Hepatocyte (in vitro differentiated cells): ENCODE results near the gene MST1R. TPM values are rescaled to one million over a fixed set of nuclear protein-coding genes. Genes with fewer than 3 reads are reported as not detected.

ENCODE experiments used
- DNase-seq: peaks from one replicate; pipeline ENCODE4 v3.0.0-alpha.2; 2016; ENCODE audit warnings: low spot score
- H2AFZ ChIP-seq: fragments of 200-600 bp; sonication (generic); 2 replicates; pipeline ENCODE4 v1.6.0; 2016; ENCODE audit warnings: antibody characterized with exemption, mild to moderate bottlenecking
- H3K27ac ChIP-seq: fragments of 200-600 bp; sonication (generic); 2 replicates; pipeline ENCODE4 v1.5.1; 2016; ENCODE audit warnings: mild to moderate bottlenecking
- H3K27me3 ChIP-seq: fragments of 200-600 bp; sonication (generic); 2 replicates; pipeline ENCODE4 v1.6.1; 2016
- H3K36me3 ChIP-seq: fragments of 200-600 bp; sonication (generic); replicated peaks from 2 replicates; pipeline ENCODE4 v1.5.1; 2016; ENCODE audit warnings: low read depth; ENCODE audit not compliant: insufficient read depth
- H3K4me1 ChIP-seq: fragments of 200-600 bp; sonication (generic); 2 replicates; pipeline ENCODE4 v1.5.1; 2016; ENCODE audit warnings: mild to moderate bottlenecking, moderate library complexity; ENCODE audit not compliant: insufficient read depth
- H3K4me2 ChIP-seq: fragments of 200-600 bp; sonication (generic); 2 replicates; pipeline ENCODE4 v1.6.0; 2016
- H3K4me3 ChIP-seq: fragments of 200-600 bp; sonication (generic); 2 replicates; pipeline ENCODE4 v1.5.1; 2016; ENCODE audit warnings: mild to moderate bottlenecking
- H3K79me2 ChIP-seq: fragments of 200-600 bp; sonication (generic); 2 replicates; pipeline ENCODE4 v1.6.0; 2017; ENCODE audit warnings: mild to moderate bottlenecking
- H3K9me2 ChIP-seq: fragments of 200-600 bp; sonication (generic); replicated peaks from 2 replicates; pipeline ENCODE4 v1.6.0; 2017; ENCODE audit warnings: mild to moderate bottlenecking; ENCODE audit not compliant: insufficient read depth
- H3K9me3 ChIP-seq: fragments of 200-600 bp; sonication (generic); 2 replicates; pipeline ENCODE4 v1.5.1; 2016; ENCODE audit warnings: low read depth, mild to moderate bottlenecking
- H4K20me1 ChIP-seq: fragments of 200-600 bp; sonication (generic); 2 replicates; pipeline ENCODE4 v1.6.0; 2016; ENCODE audit warnings: mild to moderate bottlenecking; ENCODE audit not compliant: insufficient read depth, poor library complexity, severe bottlenecking
- EZH2 ChIP-seq: fragments of 200-600 bp; sonication (generic); IDR thresholded peaks from 2 replicates; pipeline ENCODE4 v1.6.1; 2016; ENCODE audit warnings: antibody characterized with exemption, mild to moderate bottlenecking, borderline replicate concordance
- EZH2phosphoT487 ChIP-seq: fragments of 200-600 bp; sonication (generic); IDR thresholded peaks from one replicate; pipeline ENCODE4 v1.6.1; 2018; ENCODE audit warnings: antibody characterized with exemption, mild to moderate bottlenecking, low read depth, moderate library complexity; ENCODE audit not compliant: unreplicated experiment, severe bottlenecking
- WGBS: methylation state at CpG from one replicate; pipeline ENCODE4 v1.1.6; 2016; ENCODE audit warnings: low lambda C conversion rate; ENCODE audit errors: missing lambda C conversion rate; 5-methylcytosine and 5-hydroxymethylcytosine counted together
- polyA plus RNA-seq: library from polyadenylated mRNA; unstranded; fragments of >200 nt; fragmentation: Nextera tagmentation; extraction: Ambion mirVana; gene quantifications from 2 replicates; pipeline ENCODE4 v1.2.1, GENCODE V29; 2016
- total RNA-seq: library from RNA; depleted of rRNA; stranded (reverse); fragments of >200 nt; gene quantifications from 2 replicates; pipeline ENCODE4 v1.2.3, GENCODE V29; 2014
- TF ChIP-seq, protein P1 (sequence below): fragments of 200-600 bp; sonication (generic); IDR thresholded peaks from 2 replicates; pipeline ENCODE4 v1.5.1; 2016; ENCODE audit warnings: antibody characterized with exemption, mild to moderate bottlenecking; ENCODE audit not compliant: poor library complexity

The MST1R gene
- total and polyA plus RNA-seq, 2 experiments from 2014 or later: 5.3 to 8.7 TPM

DNA sequence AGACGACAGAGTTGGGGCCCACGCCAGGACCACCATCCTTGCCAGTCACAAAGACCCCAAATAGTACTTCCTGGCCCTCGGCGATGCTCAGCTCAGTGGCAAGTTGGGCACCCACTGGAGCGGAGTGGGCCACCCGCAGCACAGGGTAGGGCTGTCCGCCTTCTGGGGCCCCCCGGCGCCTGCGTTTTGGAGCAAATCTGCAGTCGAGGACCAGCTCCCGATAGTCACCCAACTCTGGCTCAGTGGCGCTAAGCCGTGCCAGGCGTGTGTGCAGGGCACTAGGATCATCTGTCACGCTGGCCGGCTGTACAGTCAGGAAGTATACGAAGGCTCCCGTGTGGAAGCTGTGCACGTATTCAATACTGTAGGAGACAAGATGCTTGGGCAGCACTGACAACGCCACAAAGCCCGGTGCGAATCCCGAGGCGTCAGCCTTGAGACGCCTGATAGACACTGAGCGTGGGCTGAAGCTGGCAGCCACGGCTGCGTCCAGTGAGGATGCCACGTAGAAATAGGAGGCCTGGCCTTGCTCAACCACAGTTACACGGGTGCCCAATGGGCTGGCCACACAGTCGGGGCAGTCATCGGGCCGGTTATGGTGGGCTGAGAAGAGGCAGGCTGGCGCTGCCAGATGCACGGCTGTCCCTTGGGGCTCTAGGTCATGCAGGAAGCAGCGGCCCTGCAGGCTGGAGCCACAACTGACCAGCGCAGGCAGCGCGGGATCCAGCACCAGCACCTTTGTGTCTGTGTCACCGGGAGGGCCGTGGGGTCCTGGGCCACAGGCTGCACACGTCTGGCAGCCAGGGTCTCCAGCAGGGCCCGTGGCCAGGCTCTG, 945 bp downstream of the MST1R start:
- WGBS: 95% methylated on average over 44 of the region's 44 CpGs
- Histone ChIP-seq H2AFZ (no peak overlapping the region), H3K9me3 (no peaks in the 10 kb centered on the region), H3K4me1 (peaks cover 36% of the 10 kb centered on the region), H3K79me2 (no peaks in the 10 kb centered on the region), H3K9me2 (no peaks in the 10 kb centered on the region), H3K4me2 (peak overlapping the region; percentile 67), H4K20me1 (no peaks in the 10 kb centered on the region), H3K27ac (no peak overlapping the region), H3K27me3 (no peaks in the 10 kb centered on the region), H3K4me3 (no peak overlapping the region), H3K36me3 (no peaks in the 10 kb centered on the region)
- TF ChIP-seq, protein P1, sequence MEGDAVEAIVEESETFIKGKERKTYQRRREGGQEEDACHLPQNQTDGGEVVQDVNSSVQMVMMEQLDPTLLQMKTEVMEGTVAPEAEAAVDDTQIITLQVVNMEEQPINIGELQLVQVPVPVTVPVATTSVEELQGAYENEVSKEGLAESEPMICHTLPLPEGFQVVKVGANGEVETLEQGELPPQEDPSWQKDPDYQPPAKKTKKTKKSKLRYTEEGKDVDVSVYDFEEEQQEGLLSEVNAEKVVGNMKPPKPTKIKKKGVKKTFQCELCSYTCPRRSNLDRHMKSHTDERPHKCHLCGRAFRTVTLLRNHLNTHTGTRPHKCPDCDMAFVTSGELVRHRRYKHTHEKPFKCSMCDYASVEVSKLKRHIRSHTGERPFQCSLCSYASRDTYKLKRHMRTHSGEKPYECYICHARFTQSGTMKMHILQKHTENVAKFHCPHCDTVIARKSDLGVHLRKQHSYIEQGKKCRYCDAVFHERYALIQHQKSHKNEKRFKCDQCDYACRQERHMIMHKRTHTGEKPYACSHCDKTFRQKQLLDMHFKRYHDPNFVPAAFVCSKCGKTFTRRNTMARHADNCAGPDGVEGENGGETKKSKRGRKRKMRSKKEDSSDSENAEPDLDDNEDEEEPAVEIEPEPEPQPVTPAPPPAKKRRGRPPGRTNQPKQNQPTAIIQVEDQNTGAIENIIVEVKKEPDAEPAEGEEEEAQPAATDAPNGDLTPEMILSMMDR: no peak
- no peak for TF ChIP-seq EZH2
- TF ChIP-seq EZH2phosphoT487: no peak
- no peak for DNase-seq

DNA sequence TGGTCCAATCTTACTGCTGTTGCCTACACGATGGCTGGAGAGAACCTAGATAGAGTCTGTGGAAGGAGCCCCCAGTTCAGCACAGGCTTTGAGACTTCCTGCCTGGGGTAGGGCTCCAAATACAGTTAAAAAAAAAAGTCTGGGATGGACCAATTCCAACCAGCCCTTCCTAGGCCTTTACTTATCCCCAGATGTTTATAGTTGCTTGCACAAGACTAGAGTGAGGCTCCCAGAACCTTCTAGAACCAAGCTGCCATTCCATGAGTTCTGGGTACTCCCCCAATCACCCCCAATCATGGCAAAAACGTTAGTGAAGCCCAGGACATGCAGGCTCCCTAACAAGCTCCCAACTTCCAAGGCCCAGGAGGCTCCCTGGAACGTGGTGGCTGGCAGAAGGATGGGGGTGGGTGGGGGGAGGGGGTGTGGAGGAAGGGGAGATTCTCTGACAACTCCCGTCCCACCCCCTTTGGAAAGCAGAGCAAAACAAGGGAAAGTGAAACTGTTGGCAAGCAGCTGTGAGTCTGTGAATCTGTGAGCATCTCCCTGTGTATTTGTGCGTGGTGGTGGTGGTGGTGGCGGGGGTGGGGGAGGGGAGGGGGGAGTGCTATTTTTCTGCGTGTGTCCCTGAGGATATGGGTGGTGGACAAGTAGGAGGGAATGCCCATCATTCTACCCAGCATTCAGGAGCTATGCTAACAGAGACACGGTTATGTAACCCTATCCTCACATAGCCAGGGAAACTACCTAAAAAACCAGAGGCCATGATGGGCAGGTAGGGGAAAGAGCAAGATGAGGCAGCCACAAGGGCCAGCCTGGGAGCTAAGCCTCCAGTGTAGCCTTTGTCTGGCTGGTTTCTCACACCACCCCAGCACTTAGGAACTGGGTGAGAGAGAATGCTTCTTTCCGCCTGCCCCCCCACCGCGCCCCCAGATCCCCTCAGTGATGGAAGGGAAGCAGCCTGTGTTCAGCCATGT, 2.0 kb downstream of the MST1R start:
- Histone ChIP-seq H3K9me3 (no peaks in the 10 kb centered on the region), H3K9me2 (no peaks in the 10 kb centered on the region), H3K4me2 (peak overlapping the region; percentile 45), H3K27ac (peak overlapping the region; percentile 87), H3K79me2 (no peaks in the 10 kb centered on the region), H3K36me3 (no peaks in the 10 kb centered on the region), H2AFZ (no peak overlapping the region), H3K4me1 (peaks cover 33% of the 10 kb centered on the region), H4K20me1 (no peaks in the 10 kb centered on the region), H3K27me3 (no peaks in the 10 kb centered on the region), H3K4me3 (no peak overlapping the region)
- TF ChIP-seq EZH2phosphoT487: no peak
- TF ChIP-seq, protein P1: no peak
- no peak for TF ChIP-seq EZH2
- DNase-seq: no peak
- WGBS: 65% methylated on average over 11 of the region's 11 CpGs

DNA sequence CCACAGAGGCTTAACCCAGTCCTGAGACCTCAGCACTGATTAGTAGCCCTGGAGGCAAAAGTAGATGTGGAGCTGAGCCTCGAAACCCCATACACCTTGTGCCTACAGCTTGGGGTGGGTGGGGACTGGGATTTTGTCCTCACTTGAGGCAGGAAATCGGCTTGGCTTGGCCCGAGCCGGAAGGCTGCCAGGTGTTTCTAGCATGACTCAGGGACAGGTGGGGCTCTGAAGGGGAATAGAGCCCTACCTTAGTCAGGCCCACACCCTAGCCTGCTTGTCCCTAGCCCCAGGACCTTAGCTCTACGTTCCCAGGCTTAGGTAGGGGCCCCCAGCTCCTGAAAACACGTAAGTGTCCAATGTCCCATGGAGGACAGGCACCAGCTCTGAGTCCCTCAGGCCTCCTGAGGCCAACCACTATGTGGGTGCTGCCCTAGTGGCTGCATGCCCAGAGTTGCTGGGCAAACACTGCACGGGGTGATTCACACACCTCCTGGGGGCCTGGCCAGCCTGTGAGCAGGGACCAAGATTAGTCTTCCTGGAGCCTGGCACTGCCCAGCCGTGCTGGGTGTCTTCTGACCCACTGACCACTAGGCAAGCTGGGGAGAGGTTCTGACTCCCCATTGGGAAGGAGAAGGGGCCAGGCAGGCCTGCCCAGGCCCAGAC, 3.1 kb downstream of the MST1R start:
- peak; percentile 73 for DNase-seq
- 67% methylated on average over 8 of the region's 8 CpGs for WGBS
- H3K4me3 ChIP-seq: no peak overlapping the region

More for the DNA sequence above, 3.1 kb downstream of the MST1R start:
- Histone ChIP-seq H3K4me1 (peaks cover 23% of the 10 kb centered on the region), H3K4me2 (peak overlapping the region; percentile 45), H3K79me2 (no peaks in the 10 kb centered on the region), H3K9me2 (no peaks in the 10 kb centered on the region), H2AFZ (no peak overlapping the region), H3K9me3 (no peaks in the 10 kb centered on the region), H4K20me1 (no peaks in the 10 kb centered on the region), H3K27me3 (no peaks in the 10 kb centered on the region), H3K27ac (peak overlapping the region; percentile 87), H3K36me3 (no peaks in the 10 kb centered on the region)
- TF ChIP-seq EZH2phosphoT487: no peak
- no peak for TF ChIP-seq EZH2
- TF ChIP-seq, protein P1: no peak
